Measurements from ENCODE around the gene DPYD. TPM values are rescaled to one million over a fixed set of nuclear protein-coding genes. Genes with fewer than 3 reads are reported as not detected.

The DPYD gene
- total and polyA plus RNA-seq, 10 of the 15 experiments (the other 5 are each of a cell fraction or from before 2014, with no cell fraction given) = 5.7 to 23.8 (median 10.2) TPM

GRCh38 chr1:97159342-97159741 is 761.5 kb downstream of the DPYD start (continued):
- TF ChIP-seq E2F8 (IDR thresholded peaks at IDR 0.05; ENCODE audit: low read depth, partially characterized antibody) = no peak
- no peak for TF ChIP-seq RELA (IDR thresholded peaks at IDR 0.05; ENCODE audit: borderline replicate concordance, partially characterized antibody)
- TF ChIP-seq MAX (IDR thresholded peaks at IDR 0.05; ENCODE audit: low read depth, low read length) = no peak
- TF ChIP-seq NFXL1 (IDR thresholded peaks at IDR 0.05; ENCODE audit: borderline replicate concordance) = no peak
- TF ChIP-seq BCL11A (IDR thresholded peaks at IDR 0.05; ENCODE audit: low read depth, low read length) = no peak
- TF ChIP-seq ATF2 (IDR thresholded peaks at IDR 0.05; ENCODE audit: low read length) = peak; percentile 94
- TF ChIP-seq POLR2A (IDR thresholded peaks at IDR 0.05; ENCODE audit: low read depth, low read length) = no peak
- peak; percentile 75 for TF ChIP-seq RELB (IDR thresholded peaks at IDR 0.05; ENCODE audit: low read depth)
- TF ChIP-seq ESRRA (IDR thresholded peaks at IDR 0.05; ENCODE audit: low read length) = no peak
- TF ChIP-seq LARP7 (IDR thresholded peaks at IDR 0.05) = no peak
- no peak for TF ChIP-seq STAT1 (conservative IDR thresholded peaks at IDR 0.05)
- TF ChIP-seq NFIC (IDR thresholded peaks at IDR 0.05; ENCODE audit: low read depth, low read length) = peak; percentile 99
- no peak for TF ChIP-seq E4F1 (IDR thresholded peaks at IDR 0.05; ENCODE audit: borderline replicate concordance, partially characterized antibody)
- TF ChIP-seq TBL1XR1 (IDR thresholded peaks at IDR 0.05; ENCODE audit: low read depth, low read length) = no peak
- TF ChIP-seq BCLAF1 (IDR thresholded peaks at IDR 0.05) = no peak
- no peak for TF ChIP-seq ZBTB33 (IDR thresholded peaks at IDR 0.05)
- no peak for TF ChIP-seq POLR2AphosphoS2 (IDR thresholded peaks at IDR 0.05; ENCODE audit: low read depth, low read length)
- TF ChIP-seq HCFC1 (IDR thresholded peaks at IDR 0.05; ENCODE audit: low read length) = no peak

All from GM12878 (cell line).